Osteoblast (primary cell): ENCODE data around the gene SDSL. TPM values are rescaled to one million over a fixed set of nuclear protein-coding genes. Genes with fewer than 3 reads are reported as not detected.

ENCODE experiments used
- DNase-seq: peaks from one replicate; pipeline ENCODE4 v3.0.0; 2011; ENCODE audit warnings: low spot score, mixed read lengths; ENCODE audit not compliant: insufficient read length; ENCODE audit errors: missing footprints
- H2AFZ ChIP-seq: 2 replicates; pipeline ENCODE4 v1.6.0; 2011; ENCODE audit warnings: mild to moderate bottlenecking, low read length
- H3K27ac ChIP-seq: 2 replicates; pipeline ENCODE4 v1.5.1; 2011; ENCODE audit warnings: mild to moderate bottlenecking, low read depth, low read length, moderate library complexity
- H3K27me3 ChIP-seq: 2 replicates; pipeline ENCODE4 v1.6.0; 2012; ENCODE audit warnings: mild to moderate bottlenecking, control low read depth, inconsistent platforms, low read length, moderate library complexity; ENCODE audit not compliant: insufficient read depth
- H3K36me3 ChIP-seq: 2 replicates; pipeline ENCODE4 v1.5.1; 2011; ENCODE audit warnings: mild to moderate bottlenecking, low read length, control low read depth, moderate library complexity; ENCODE audit not compliant: insufficient read depth
- H3K4me1 ChIP-seq: 2 replicates; pipeline ENCODE4 v1.5.1; 2011; ENCODE audit warnings: mild to moderate bottlenecking, low read length, control low read depth, moderate library complexity; ENCODE audit not compliant: insufficient read depth
- H3K4me2 ChIP-seq: 2 replicates; pipeline ENCODE4 v1.6.0; 2011; ENCODE audit warnings: mild to moderate bottlenecking, low read length; ENCODE audit not compliant: insufficient read depth
- H3K4me3 ChIP-seq: fragments of 200-600 bp; sonication (generic); 3 replicates; pipeline ENCODE4 v1.5.1; 2012; ENCODE audit warnings: mild to moderate bottlenecking, low read length, inconsistent platforms; ENCODE audit not compliant: insufficient read depth
- H3K79me2 ChIP-seq: 2 replicates; pipeline ENCODE4 v1.6.0; 2012; ENCODE audit warnings: mild to moderate bottlenecking, low read length, control low read depth, inconsistent platforms; ENCODE audit not compliant: insufficient read depth
- H3K9me3 ChIP-seq: 2 replicates; pipeline ENCODE4 v1.5.1; 2011; ENCODE audit warnings: low read depth, low read length, control low read depth
- H4K20me1 ChIP-seq: 2 replicates; pipeline ENCODE4 v1.6.0; 2012; ENCODE audit warnings: mild to moderate bottlenecking, low read length, control low read depth; ENCODE audit not compliant: insufficient read depth
- total RNA-seq: library from RNA; depleted of rRNA; stranded (reverse); fragments of >200 nt; gene quantifications from 2 replicates; pipeline ENCODE4 v1.2.3, GENCODE V29; 2012
- TF ChIP-seq, protein P1 (sequence below): IDR thresholded peaks from 2 replicates; pipeline ENCODE4 v1.5.1; 2011; ENCODE audit warnings: mild to moderate bottlenecking, low read depth, low read length, moderate library complexity; ENCODE audit errors: extremely low read depth

Gene SDSL
- total RNA-seq, 1 donor, result 6.5 TPM

DNA sequence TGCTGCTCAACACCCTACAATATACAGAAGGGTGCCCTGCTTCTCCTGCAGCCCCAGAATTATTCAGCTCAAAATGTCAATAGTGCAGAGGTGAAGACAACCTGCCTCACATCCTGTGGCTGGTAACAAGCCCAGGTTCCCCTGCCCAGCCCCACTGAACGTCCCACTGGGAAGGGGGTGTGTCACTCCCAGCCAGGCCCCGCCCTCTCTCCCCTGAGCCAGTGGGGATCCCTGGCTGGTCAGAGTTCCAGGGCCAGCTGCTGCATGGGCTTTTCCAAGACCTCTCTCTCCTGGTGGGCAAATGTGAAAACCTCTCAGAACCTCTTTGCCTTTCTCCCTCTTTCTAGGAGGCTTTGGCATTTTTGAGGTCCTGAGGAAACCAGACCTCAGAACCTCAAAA lies 63.1 kb downstream of the SDSL start:
- Histone ChIP-seq H3K9me3 (no peaks in the 10 kb centered on the region), H3K27me3 (peaks cover 11% of the 10 kb centered on the region), H3K4me3 (no peak overlapping the region), H3K4me2 (no peak overlapping the region), H3K27ac (no peak overlapping the region), H4K20me1 (no peaks in the 10 kb centered on the region), H3K79me2 (no peaks in the 10 kb centered on the region), H3K36me3 (no peaks in the 10 kb centered on the region), H2AFZ (no peak overlapping the region), H3K4me1 (no peaks in the 10 kb centered on the region)
- TF ChIP-seq, protein P1, sequence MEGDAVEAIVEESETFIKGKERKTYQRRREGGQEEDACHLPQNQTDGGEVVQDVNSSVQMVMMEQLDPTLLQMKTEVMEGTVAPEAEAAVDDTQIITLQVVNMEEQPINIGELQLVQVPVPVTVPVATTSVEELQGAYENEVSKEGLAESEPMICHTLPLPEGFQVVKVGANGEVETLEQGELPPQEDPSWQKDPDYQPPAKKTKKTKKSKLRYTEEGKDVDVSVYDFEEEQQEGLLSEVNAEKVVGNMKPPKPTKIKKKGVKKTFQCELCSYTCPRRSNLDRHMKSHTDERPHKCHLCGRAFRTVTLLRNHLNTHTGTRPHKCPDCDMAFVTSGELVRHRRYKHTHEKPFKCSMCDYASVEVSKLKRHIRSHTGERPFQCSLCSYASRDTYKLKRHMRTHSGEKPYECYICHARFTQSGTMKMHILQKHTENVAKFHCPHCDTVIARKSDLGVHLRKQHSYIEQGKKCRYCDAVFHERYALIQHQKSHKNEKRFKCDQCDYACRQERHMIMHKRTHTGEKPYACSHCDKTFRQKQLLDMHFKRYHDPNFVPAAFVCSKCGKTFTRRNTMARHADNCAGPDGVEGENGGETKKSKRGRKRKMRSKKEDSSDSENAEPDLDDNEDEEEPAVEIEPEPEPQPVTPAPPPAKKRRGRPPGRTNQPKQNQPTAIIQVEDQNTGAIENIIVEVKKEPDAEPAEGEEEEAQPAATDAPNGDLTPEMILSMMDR, result no peak
- DNase-seq, result no peak

- no peak for DNase-seq
- no peaks in the 10 kb centered on the region for H4K20me1 ChIP-seq
- TF ChIP-seq, protein P1, result no peak
- H3K4me2 ChIP-seq, result no peak overlapping the region
- H3K36me3 ChIP-seq, result no peaks in the 10 kb centered on the region
- no peak overlapping the region for H2AFZ ChIP-seq
- no peaks in the 10 kb centered on the region for H3K9me3 ChIP-seq
- no peak overlapping the region for H3K4me3 ChIP-seq
- H3K27me3 ChIP-seq, result peaks cover 8% of the 10 kb centered on the region
- H3K27ac ChIP-seq, result no peak overlapping the region
- H3K79me2 ChIP-seq, result no peaks in the 10 kb centered on the region
- no peaks in the 10 kb centered on the region for H3K4me1 ChIP-seq
Observed at GRCh38 chr12:113486722-113487121, 64.5 kb downstream of the SDSL start.

Other genes with a start within 250 kb of the SDSL start
- 40.2 and 49.5 TPM in 2 replicates for gene DDX54, start 236.9 kb upstream of the SDSL start, total RNA-seq
- 20.0 and 22.4 TPM in 2 replicates for gene RITA1, start 236.7 kb upstream of the SDSL start, total RNA-seq
- 25.7 and 28.9 TPM in 2 replicates for gene TPCN1, start 200.9 kb upstream of the SDSL start, total RNA-seq
- gene SLC8B1, start 87.3 kb upstream of the SDSL start, total RNA-seq, result 16.5 and 19.5 TPM in 2 replicates
- 64.8 and 69.1 TPM in 2 replicates for gene PLBD2, start 63.8 kb upstream of the SDSL start, total RNA-seq
- gene SDS, start 18.5 kb upstream of the SDSL start, total RNA-seq, result under 0.01 TPM in 1 of 2 replicates, not detected in the other
- gene LHX5, start 49.5 kb downstream of the SDSL start, total RNA-seq, result not detected in 2 replicates